Measurements from ENCODE around the gene PDCD4. TPM values are rescaled to one million over a fixed set of nuclear protein-coding genes. Genes with fewer than 3 reads are reported as not detected.

PDCD4 gene
- total RNA-seq, 4 donors from 2014 or later, result 17.4 to 157 (median 138) TPM

- Histone ChIP-seq H3K4me3 (no peak overlapping the region), H3K4me1 (peaks cover 0 to 5% of the 10 kb centered on the region in 2 donors), H3K27me3 (no peaks in the 10 kb centered on the region), H3K9me3 (no peaks in the 10 kb centered on the region), H3K36me3 (no peaks in the 10 kb centered on the region), H3K27ac (no peak overlapping the region)
- DNase-seq, result no peak
- no peak for TF ChIP-seq CTCF (IDR thresholded peaks at IDR 0.05)
- intact Hi-C loops (cut with DNase I; ENCODE audit: low total_unique reads), result no loop called here
Measured at GRCh38 chr10:110944792-110945396, 73.2 kb downstream of the PDCD4 start.

- Histone ChIP-seq H3K4me1 (peaks cover 0 to 5% of the 10 kb centered on the region in 2 donors), H3K4me3 (no peak overlapping the region), H3K27me3 (no peaks in the 10 kb centered on the region), H3K9me3 (no peaks in the 10 kb centered on the region), H3K36me3 (no peaks in the 10 kb centered on the region), H3K27ac (no peak overlapping the region)
- DNase-seq, result no peak
- intact Hi-C loops (cut with DNase I; ENCODE audit: low total_unique reads), result no loop called here
- TF ChIP-seq CTCF (IDR thresholded peaks at IDR 0.05), result no peak
- no peak for TF ChIP-seq POLR2A (IDR thresholded peaks at IDR 0.05)
Measured at GRCh38 chr10:110946496-110946895, 74.8 kb downstream of the PDCD4 start.

GRCh38 chr10:110947061-110947595, 75.4 kb downstream of the PDCD4 start:
- intact Hi-C loops (cut with DNase I; ENCODE audit: low total_unique reads), result no loop called here
- no peaks in the 10 kb centered on the region for H3K27me3 ChIP-seq
- no peaks in the 10 kb centered on the region for H3K36me3 ChIP-seq
- H3K4me3 ChIP-seq, result no peak overlapping the region
- no peaks in the 10 kb centered on the region for H3K9me3 ChIP-seq
- no peak for DNase-seq
- H3K27ac ChIP-seq, result no peak overlapping the region
- no peak for TF ChIP-seq CTCF (IDR thresholded peaks at IDR 0.05)
- TF ChIP-seq POLR2A (IDR thresholded peaks at IDR 0.05), result no peak
- H3K4me1 ChIP-seq, result peaks cover 0 to 5% of the 10 kb centered on the region in 2 donors

Other genes starting within 250 kb of the PDCD4 start
- gene RBM20, start 227.6 kb upstream of the PDCD4 start, total RNA-seq, result 1 to 10 TPM in 3 of 4 donors, under 1 TPM in 1; 0.88 to 3.8 (median 1.9) TPM
- gene BBIP1, start 47.3 kb downstream of the PDCD4 start, total RNA-seq, result 10 to 100 TPM in 3 of 4 donors, 1 to 10 TPM in 1; 10.0 to 36.4 (median 29.4) TPM
- gene SHOC2, start 47.7 kb downstream of the PDCD4 start, total RNA-seq, result 100 to 1,000 TPM in 2 of 4 donors, 10 to 100 TPM in 2; 21.3 to 114 (median 92.5) TPM
- 1 to 10 TPM in 2 of 4 donors, under 1 TPM in 2; 0.26 to 4.9 (median 2.7) TPM for gene ADRA2A, start 205.1 kb downstream of the PDCD4 start, total RNA-seq